Stimulated activated CD4-positive, alpha-beta T cell treated with anti-CD3 and anti-CD28 coated beads, Interleukin-4, amount 100 ng/mL, for 4 hours (primary cell): Measurements from ENCODE around the gene AQP6.

Experiments used
- DNase-seq, 2 experiments: peaks; one replicate each; pipeline ENCODE4 v3.0.0-alpha.2; 2020

AQP6 gene

GRCh38 chr12:50006754-50007442, 34.2 kb downstream of the AQP6 start:
- DNase-seq: no peak

- DNase-seq: no peak
Observed at GRCh38 chr12:50013361-50014147, 40.8 kb downstream of the AQP6 start.

- no peak for DNase-seq
Observed at GRCh38 chr12:50014342-50014741, 41.6 kb downstream of the AQP6 start.

- no peak for DNase-seq
Observed at GRCh38 chr12:50016501-50017475, 44.0 kb downstream of the AQP6 start.

- no peak for DNase-seq
Observed at GRCh38 chr12:50017641-50018040, 44.9 kb downstream of the AQP6 start.

- DNase-seq: no peak
Observed at GRCh38 chr12:50018154-50018553, 45.4 kb downstream of the AQP6 start.

GRCh38 chr12:50018968-50019367, 46.2 kb downstream of the AQP6 start:
- no peak for DNase-seq

- DNase-seq: no peak
Observed at GRCh38 chr12:50019524-50019923, 46.8 kb downstream of the AQP6 start.

GRCh38 chr12:50021031-50021430, 48.3 kb downstream of the AQP6 start:
- no peak for DNase-seq

GRCh38 chr12:50022903-50023302, 50.2 kb downstream of the AQP6 start:
- no peak for DNase-seq

- DNase-seq: no peak
Observed at GRCh38 chr12:50024227-50024626, 51.5 kb downstream of the AQP6 start.

- DNase-seq: no peak
Observed at GRCh38 chr12:50024805-50025186, 52.0 kb downstream of the AQP6 start.

GRCh38 chr12:50025187-50026059, 52.7 kb downstream of the AQP6 start, which contains the start of gene RACGAP1:
TSS of gene RACGAP1 (minus strand) at chr12:50025494. CDS start at chr12:50016715, 8,779 bp downstream.
- peak; percentile 84 to 96 for DNase-seq

GRCh38 chr12:50026691-50027090, 53.9 kb downstream of the AQP6 start:
- DNase-seq: no peak
